GM12864 (cell line): ENCODE measurements around the gene UTP11.

Source experiments
- DNase-seq: peaks from one replicate; pipeline ENCODE4 v3.0.0-alpha.2; 2011; ENCODE audit warnings: low read depth
- H3K4me3 ChIP-seq: 2 replicates; pipeline ENCODE4 v1.5.1; 2011; ENCODE audit warnings: mild to moderate bottlenecking, low read depth, low read length, control low read depth
- TF ChIP-seq, protein P1 (sequence below): IDR thresholded peaks from 2 replicates; pipeline ENCODE4 v1.5.1; 2011; ENCODE audit warnings: low read depth, mild to moderate bottlenecking, moderate library complexity, low read length, control low read depth, inconsistent platforms; ENCODE audit errors: missing control alignments

UTP11 gene

DNA sequence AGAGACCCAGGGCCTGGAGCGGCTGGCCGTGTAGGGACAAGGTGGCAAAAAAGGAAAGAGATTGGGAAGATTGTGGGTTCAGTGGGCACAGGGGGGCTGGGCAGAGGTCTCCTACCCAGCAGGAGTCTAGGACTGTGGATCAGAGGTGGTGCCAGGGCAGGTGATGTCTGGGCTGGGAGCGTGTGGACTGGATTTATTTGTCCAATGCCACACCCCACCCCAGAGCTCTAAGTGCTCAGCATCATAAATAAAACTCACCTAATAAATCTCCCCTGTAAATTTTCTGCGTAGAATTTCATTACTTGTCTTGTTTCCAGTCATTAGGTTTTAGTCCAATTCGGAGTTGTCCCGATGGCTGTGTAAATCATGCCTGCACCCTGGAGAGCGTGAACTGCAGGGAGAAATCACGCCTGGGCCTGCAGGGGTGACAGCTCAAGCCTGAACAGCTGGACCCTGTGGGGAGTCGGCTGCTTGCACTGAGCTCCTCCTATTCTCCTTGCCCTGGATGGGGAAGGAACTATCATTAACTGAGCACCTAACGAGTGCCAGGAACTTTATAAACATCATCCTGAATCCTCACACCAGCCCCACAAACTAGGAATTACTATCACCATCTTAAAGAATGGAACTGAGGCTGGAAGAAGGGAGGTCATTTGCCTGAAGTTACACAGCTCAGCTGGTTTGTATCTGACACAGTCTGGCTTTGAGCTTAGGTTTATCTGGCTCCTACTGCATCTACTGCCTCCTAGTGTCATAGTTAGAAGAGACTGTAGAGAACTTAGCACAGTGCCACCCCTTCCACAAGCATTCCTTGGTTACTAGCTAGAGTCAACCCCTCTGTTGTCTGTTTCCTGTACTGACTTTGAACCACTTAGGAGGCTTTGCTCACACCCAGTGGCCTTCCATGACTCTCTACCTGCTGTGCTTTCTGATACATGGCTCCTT, 59.0 kb downstream of the UTP11 start:
- DNase-seq: no peak
- no peak overlapping the region for H3K4me3 ChIP-seq
- TF ChIP-seq, protein P1, sequence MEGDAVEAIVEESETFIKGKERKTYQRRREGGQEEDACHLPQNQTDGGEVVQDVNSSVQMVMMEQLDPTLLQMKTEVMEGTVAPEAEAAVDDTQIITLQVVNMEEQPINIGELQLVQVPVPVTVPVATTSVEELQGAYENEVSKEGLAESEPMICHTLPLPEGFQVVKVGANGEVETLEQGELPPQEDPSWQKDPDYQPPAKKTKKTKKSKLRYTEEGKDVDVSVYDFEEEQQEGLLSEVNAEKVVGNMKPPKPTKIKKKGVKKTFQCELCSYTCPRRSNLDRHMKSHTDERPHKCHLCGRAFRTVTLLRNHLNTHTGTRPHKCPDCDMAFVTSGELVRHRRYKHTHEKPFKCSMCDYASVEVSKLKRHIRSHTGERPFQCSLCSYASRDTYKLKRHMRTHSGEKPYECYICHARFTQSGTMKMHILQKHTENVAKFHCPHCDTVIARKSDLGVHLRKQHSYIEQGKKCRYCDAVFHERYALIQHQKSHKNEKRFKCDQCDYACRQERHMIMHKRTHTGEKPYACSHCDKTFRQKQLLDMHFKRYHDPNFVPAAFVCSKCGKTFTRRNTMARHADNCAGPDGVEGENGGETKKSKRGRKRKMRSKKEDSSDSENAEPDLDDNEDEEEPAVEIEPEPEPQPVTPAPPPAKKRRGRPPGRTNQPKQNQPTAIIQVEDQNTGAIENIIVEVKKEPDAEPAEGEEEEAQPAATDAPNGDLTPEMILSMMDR: peak; percentile 70

DNA sequence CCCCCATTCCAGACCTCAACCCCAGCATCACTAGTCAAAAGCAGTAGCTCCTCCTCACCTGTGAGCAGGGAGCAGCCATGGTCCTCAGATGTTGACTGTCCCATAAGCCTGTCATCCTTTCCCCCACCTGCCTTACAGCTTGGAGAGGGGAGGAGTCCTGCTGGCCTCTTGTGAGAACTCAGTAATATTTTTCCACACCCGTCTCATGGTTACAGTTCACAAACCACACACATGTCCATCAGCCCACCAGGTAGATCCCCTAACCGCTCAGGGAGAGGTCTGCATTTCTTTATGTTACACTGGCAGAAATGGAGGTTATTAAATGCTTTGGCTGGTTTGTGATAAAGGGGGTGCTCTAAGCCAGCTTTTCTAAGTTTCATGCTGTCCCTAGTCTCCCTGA, 60.3 kb downstream of the UTP11 start:
- no peak overlapping the region for H3K4me3 ChIP-seq
- TF ChIP-seq, protein P1: no peak
- no peak for DNase-seq

DNA sequence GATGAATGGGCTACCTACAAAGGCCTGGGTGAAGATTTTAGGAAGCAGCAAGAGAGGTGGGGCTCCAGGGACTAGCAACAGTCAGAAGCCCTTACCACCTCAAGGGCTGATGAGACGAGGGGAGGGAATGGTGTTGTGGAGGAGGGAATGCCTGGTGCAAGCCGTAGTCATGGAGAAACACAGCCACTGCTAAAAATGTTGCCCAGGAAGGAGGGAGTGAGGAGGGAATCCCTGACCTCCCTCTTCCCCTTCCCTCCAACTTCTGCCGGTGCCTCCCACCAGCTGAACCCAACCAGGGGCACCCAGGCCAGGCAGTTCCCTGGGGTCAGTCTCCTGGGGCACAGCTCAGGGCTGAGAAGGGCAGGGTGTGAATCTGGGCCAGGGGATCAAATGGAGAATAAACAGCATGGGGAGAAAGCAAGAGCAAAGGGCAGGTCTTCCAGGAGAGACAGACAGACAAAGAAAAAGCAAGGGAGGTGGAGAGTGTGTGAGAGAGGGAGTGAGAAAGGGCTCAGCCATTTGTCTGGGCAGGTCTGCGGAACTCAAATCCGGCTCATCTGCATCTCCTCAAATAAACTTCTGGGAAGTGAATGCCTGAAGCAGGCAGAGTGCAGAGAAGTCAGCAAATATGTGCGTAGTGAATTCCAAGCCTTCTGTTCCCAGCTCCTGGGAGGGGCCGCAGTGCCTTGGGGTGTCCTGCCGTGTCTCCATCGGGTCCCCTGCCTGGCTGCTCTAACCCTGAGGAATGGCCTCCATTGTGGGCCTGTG, 61.2 kb downstream of the UTP11 start:
- TF ChIP-seq, protein P1: no peak
- no peak overlapping the region for H3K4me3 ChIP-seq
- no peak for DNase-seq

DNA sequence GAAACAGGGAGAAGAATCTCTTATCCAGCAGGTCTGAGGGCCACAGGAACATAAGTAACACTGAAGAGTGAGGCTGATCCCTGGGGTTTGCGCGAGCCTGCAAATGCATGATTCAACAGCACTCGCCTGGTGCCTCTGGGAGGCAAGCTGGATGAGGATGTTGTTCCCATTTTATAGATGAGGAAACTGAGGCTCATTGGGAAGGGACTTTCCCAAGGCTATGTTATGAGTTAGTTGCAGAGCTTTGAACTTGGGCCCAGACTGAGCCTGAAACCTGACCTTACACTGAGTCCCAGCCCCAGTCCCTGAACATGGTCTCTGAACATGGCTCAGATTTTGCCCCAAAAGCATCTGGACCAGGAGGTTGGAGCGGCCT, 61.8 kb downstream of the UTP11 start:
- DNase-seq: no peak
- TF ChIP-seq, protein P1: no peak
- no peak overlapping the region for H3K4me3 ChIP-seq
